ENCODE measurements around the gene ZFYVE28.
"Not testable (repeated sequence)": the region's sequence is repeated elsewhere in the genome, so short reads cannot be mapped to it uniquely, and the experiment has no call there.

ZFYVE28 gene

DNA sequence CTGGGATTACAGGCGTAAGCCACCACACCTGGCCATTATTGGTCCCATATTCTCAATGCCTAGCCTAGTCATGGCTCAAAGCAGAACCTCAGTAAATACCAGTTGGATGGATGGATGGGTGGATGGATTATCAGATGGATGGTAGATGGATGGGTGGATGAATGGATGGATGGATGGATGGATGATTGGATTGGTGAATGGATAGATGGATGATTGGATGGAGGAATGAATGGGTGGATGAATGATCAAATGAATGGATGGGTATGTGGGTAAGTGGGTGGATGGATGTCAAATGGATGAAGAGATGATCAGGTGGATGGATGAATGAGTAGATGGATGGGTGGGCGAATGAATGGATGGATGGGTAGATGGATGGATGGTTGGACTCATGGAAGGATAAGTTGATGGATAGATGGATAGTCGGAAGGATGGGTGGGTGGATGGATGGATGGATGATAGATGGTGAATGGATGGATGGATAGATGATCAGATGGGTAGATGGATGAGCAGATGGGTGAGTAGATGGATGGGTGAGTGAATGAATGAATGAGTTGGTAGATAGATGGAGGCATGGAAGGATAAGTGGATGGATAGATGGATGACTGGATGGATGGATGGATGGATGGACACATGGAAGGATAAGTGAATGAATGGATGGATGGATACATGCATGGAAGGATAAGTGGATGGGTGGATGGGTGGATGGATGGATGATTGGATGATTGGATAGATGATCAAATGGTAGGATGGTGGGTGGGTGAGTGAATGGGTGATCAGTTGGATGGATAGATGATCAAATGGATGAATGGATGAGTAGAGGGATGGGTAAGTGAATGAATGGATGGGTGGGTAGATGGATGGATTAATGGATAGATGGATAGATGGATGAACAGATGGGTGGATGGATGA is 28.5 kb upstream of the ZFYVE28 start:
- DNase-seq (ENCODE audit: low read depth in 2 of 2, low spot score in 1 of 2) = no peak

DNA sequence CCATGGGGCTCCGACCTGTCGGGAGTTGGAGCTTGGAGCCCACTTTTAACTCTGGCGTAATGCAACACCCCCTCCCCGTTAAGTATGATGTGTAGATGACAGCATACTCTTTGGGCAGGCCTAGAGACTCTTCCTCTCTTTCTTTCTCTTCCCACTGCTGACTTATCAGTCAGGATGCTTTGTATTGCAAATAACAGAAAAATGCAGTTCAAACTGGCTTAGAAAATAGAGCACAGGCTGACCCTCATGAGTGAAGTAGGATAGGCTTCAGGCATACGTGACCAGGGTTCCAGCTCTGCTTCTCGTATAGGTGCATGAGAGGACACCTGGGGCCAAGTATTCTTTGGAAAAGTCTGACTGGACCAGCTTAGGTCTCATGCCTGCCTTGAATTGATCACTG is 27.1 kb upstream of the ZFYVE28 start:
- no peak for DNase-seq (ENCODE audit: low read depth in 2 of 2, low spot score in 1 of 2)

DNA sequence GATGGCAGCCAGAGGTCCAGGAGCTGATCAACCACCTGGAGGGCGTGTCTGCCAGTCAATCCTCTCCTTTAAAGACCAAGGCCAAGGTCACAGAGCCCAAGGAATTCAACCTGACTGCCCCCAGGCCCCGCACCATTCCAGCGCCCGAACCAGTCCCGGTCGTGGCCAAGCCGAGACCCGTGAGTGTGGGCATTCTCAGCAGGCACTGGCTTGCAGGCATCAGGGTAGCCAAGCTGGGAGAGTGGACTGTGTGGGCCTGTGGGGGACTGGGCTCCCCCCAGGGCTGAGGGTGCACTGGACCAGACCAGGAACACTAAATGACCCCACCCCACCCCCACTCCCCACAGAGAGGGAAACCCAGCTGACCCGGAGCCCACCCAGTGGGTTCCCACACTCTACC is 26.7 kb upstream of the ZFYVE28 start:
- no peak for DNase-seq (ENCODE audit: low read depth in 2 of 2, low spot score in 1 of 2)

DNA sequence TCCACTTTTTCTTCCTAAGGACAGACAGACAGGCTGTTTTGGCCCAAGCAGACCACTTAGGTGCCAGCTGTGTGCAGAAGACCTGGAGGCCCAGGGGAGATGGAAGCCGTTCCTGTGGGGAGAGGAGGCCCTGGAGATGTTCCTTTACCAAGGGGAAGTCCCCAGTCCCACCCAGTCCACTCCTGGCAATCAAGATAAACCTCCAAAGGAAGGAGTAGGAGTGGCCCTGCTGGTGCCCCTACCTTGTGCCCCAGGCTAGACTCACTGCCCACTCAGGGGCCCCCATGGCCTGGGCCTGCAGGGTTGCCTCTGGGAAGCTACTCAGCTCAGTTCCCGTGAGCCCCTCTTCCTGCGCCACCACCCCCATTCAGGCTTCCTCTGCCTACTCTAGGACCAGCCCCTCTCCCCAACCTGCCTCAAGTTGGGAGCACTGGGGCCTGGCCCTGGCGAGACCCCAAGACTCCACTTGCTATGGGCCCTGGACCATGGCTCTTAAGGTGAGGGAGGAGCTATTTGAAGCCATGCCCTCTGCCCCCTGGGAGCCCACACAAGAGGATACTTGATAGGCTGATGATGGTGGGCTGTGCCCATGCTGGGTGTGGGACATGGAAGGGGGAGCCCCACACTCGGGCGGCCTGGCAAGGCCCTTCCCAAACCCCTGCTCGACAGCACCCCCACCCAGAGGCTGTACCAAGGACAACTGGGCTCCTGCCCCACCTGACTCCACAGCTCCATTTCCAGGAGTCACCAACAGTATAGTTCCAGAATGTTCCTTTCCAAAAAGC is 25.7 kb upstream of the ZFYVE28 start:
- no peak for DNase-seq (ENCODE audit: low read depth in 2 of 2, low spot score in 1 of 2)

- no peak for DNase-seq (ENCODE audit: low read depth in 2 of 2, low spot score in 1 of 2)
These were observed 24.8 kb upstream of the ZFYVE28 start for GRCh38 chr4:2443061-2443730.

GRCh38 chr4:2442175-2442993 is 23.9 kb upstream of the ZFYVE28 start:
- no peak for DNase-seq (ENCODE audit: low read depth in 2 of 2, low spot score in 1 of 2)

- peak in 1 of 2 donors; percentile 41 for DNase-seq (ENCODE audit: low read depth in 2 of 2, low spot score in 1 of 2)
These were observed 23.1 kb upstream of the ZFYVE28 start for GRCh38 chr4:2441393-2442174.

GRCh38 chr4:2438822-2439718 is 20.6 kb upstream of the ZFYVE28 start:
- DNase-seq (ENCODE audit: low read depth in 2 of 2, low spot score in 1 of 2) = no peak

DNA sequence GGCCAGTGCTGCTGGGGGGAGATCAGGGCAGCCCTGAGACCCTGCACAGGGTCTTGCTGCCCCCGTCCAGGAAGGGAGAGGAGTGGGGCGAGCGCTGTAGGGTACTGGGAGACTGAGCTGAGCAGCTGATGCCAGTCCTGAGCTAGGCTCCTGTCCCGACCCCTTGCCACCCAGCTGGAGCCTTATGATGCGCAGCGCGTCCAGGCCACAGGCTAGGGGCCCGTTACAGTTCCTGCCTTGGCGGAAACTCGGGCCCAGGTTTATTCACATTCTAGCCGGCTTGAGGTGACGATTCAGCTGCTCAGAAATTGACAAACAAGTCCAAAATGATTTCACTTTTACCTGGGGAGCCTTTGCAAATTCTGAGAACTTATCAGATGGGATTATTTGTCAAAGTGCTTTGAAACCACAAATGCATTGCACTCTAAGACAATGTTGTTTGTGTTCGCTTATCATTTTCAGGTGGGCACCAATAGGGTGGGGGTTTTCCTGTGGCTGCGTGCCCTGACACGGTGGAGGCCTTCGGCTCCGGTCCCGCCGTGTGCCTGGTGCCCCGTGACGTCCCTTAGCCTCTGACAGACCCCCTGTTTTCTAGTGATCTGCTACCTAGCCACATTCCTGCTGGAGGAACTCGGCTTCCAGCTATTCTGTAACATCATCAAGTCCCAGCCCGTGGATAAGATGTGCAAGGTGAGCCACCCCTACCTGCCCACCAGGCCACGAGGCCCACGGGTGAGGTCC is 19.2 kb upstream of the ZFYVE28 start:
- DNase-seq (ENCODE audit: low read depth in 2 of 2, low spot score in 1 of 2) = no peak

DNA sequence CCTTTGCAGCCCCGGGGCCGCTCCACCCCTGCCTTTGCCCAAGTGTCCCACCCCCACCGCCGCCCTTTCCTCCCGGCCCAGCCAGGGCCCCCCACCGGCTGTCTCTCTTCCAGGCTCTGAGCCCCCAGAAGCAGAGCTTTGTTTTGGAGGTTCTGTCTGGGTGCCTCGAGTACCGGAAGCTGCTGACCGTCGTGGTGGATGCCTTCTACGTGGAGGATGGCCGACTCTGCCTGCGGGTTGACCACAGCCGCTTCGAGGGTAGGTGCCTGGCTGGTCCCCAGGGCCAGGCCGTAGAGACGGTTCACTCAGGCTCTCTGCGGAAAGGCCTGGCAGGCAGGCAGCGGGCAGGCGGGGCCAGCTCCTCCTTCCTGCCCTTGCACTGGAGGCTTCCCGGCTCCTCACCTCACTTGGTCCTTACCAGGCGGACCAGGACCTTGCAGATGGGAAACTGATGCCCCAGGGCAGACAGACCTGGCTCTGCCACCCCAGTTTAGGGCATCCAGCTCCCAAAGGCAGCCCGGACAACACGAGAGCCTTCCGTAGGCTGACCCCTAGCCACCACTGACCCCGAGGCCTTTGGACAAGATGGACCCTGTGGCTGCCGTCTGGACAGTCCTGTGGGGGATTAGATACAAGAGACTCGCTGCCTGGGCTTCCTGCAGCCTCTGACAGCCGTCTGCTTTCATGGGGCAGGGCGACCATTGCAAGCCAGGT is 18.5 kb upstream of the ZFYVE28 start:
- DNase-seq (ENCODE audit: low read depth in 2 of 2, low spot score in 1 of 2) = no peak

- no peak for DNase-seq (ENCODE audit: low read depth in 2 of 2, low spot score in 1 of 2)
These were observed 17.9 kb upstream of the ZFYVE28 start for GRCh38 chr4:2436301-2436700.

GRCh38 chr4:2434420-2434819 is 16.0 kb upstream of the ZFYVE28 start:
- DNase-seq (ENCODE audit: low read depth in 2 of 2, low spot score in 1 of 2) = no peak

- no peak for DNase-seq (ENCODE audit: low read depth in 2 of 2, low spot score in 1 of 2)
These were observed 15.3 kb upstream of the ZFYVE28 start for GRCh38 chr4:2433609-2434350.

GRCh38 chr4:2432991-2433530 is 14.6 kb upstream of the ZFYVE28 start:
- no peak for DNase-seq (ENCODE audit: low read depth in 2 of 2, low spot score in 1 of 2)

- DNase-seq (ENCODE audit: low read depth in 2 of 2, low spot score in 1 of 2) = no peak
These were observed 13.6 kb upstream of the ZFYVE28 start for GRCh38 chr4:2432004-2432403.

DNA sequence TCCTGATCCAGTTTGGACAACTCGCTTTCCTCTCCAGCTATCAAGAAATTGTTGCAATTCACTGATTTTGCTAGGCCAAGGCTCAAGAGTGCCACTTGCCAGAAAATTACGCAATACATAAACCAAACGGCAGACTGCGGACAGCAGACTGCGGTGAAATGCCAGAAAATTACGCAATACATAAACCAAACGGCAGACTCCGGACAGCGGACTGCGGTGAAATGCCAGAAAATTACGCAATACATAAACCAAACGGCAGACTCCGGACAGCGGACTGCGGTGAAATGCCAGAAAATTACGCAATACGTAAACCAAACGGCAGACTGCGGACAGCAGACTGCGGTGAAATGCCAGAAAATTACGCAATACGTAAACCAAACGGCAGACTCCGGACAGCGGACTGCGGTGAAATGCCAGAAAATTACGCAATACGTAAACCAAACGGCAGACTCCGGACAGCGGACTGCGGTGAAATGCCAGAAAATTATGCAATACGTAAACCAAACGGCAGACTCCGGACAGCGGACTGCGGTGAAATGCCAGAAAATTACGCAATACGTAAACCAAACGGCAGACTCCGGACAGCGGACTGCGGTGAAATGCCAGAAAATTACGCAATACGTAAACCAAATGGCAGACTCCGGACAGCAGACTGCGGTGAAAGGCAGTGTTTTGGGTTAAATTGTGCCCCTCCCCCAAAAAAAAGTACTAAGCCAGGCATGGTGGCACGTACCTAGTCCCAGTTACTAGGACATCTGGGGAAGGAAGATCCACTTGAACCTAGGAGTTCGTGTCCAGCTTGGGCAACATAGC is 11.7 kb upstream of the ZFYVE28 start:
- not testable (repeated sequence) for DNase-seq (ENCODE audit: low read depth in 2 of 2, low spot score in 1 of 2)

Measured in stimulated activated CD8-positive, alpha-beta memory T cell treated with anti-CD3 and anti-CD28 coated beads, Interleukin-4, amount 100 ng/mL, for 1 hour (primary cell).